ENCODE data around the gene NFIX.

Gene NFIX

GRCh38 chr19:13082192-13083007 lies 87.1 kb downstream of the NFIX start:
- TF ChIP-seq CTCF (IDR thresholded peaks at IDR 0.05; ENCODE audit: borderline replicate concordance, extremely low read depth, low read length, poor library complexity, severe bottlenecking): no peak
- TF ChIP-seq EZH2 (IDR thresholded peaks at IDR 0.05; ENCODE audit: borderline replicate concordance, low read depth, low read length, severe bottlenecking): no peak
- ATAC-seq (ENCODE audit: insufficient read depth, low read depth): no peak
- Histone ChIP-seq H3K79me2 (ENCODE audit: insufficient read depth, low read length) (no peaks in the 10 kb centered on the region), H3K4me1 (ENCODE audit: insufficient read depth, low read length) (no peaks in the 10 kb centered on the region), H3K4me2 (ENCODE audit: insufficient read depth, low read length) (no peak overlapping the region), H4K20me1 (ENCODE audit: insufficient read depth, low read length) (no peaks in the 10 kb centered on the region), H3K9ac (ENCODE audit: low read depth, low read length) (no peak overlapping the region), H3K36me3 (ENCODE audit: insufficient read depth, low read length) (no peaks in the 10 kb centered on the region), H3K27ac (ENCODE audit: low read length) (no peak overlapping the region), H3K27me3 (ENCODE audit: insufficient read depth, low read length, poor library complexity) (no peaks in the 10 kb centered on the region), H3K9me3 (ENCODE audit: insufficient read depth, low read length, severe bottlenecking) (no peaks in the 10 kb centered on the region), H2AFZ (ENCODE audit: low read depth, low read length) (no peak overlapping the region), H3K4me3 (ENCODE audit: low read depth in 1 of 2, low read length in 2 of 2) (no peak overlapping the region)
- no peak for DNase-seq

- Histone ChIP-seq H2AFZ (ENCODE audit: low read depth, low read length) (no peak overlapping the region), H3K36me3 (ENCODE audit: insufficient read depth, low read length) (no peaks in the 10 kb centered on the region), H3K27ac (ENCODE audit: low read length) (no peak overlapping the region), H3K9ac (ENCODE audit: low read depth, low read length) (no peak overlapping the region), H3K9me3 (ENCODE audit: insufficient read depth, low read length, severe bottlenecking) (no peaks in the 10 kb centered on the region), H3K4me1 (ENCODE audit: insufficient read depth, low read length) (no peaks in the 10 kb centered on the region), H4K20me1 (ENCODE audit: insufficient read depth, low read length) (no peaks in the 10 kb centered on the region), H3K4me2 (ENCODE audit: insufficient read depth, low read length) (no peak overlapping the region), H3K79me2 (ENCODE audit: insufficient read depth, low read length) (no peaks in the 10 kb centered on the region), H3K4me3 (ENCODE audit: low read depth in 1 of 2, low read length in 2 of 2) (no peak overlapping the region), H3K27me3 (ENCODE audit: insufficient read depth, low read length, poor library complexity) (no peaks in the 10 kb centered on the region)
- ATAC-seq (ENCODE audit: insufficient read depth, low read depth) (no peak), DNase-seq (no peak)
- no peak for TF ChIP-seq CTCF (IDR thresholded peaks at IDR 0.05; ENCODE audit: borderline replicate concordance, extremely low read depth, low read length, poor library complexity, severe bottlenecking)
- TF ChIP-seq EZH2 (IDR thresholded peaks at IDR 0.05; ENCODE audit: borderline replicate concordance, low read depth, low read length, severe bottlenecking): no peak
Measured at GRCh38 chr19:13083008-13083404, 87.7 kb downstream of the NFIX start.

- H3K9ac ChIP-seq (ENCODE audit: low read depth, low read length): no peak overlapping the region
- no peaks in the 10 kb centered on the region for H3K9me3 ChIP-seq (ENCODE audit: insufficient read depth, low read length, severe bottlenecking)
- no peaks in the 10 kb centered on the region for H3K36me3 ChIP-seq (ENCODE audit: insufficient read depth, low read length)
- no peaks in the 10 kb centered on the region for H3K4me1 ChIP-seq (ENCODE audit: insufficient read depth, low read length)
- DNase-seq (no peak), ATAC-seq (ENCODE audit: insufficient read depth, low read depth) (no peak)
- TF ChIP-seq CTCF (IDR thresholded peaks at IDR 0.05; ENCODE audit: borderline replicate concordance, extremely low read depth, low read length, poor library complexity, severe bottlenecking) (no peak), EZH2 (IDR thresholded peaks at IDR 0.05; ENCODE audit: borderline replicate concordance, low read depth, low read length, severe bottlenecking) (no peak)
- H3K4me2 ChIP-seq (ENCODE audit: insufficient read depth, low read length): no peak overlapping the region
- H4K20me1 ChIP-seq (ENCODE audit: insufficient read depth, low read length): no peaks in the 10 kb centered on the region
- H3K4me3 ChIP-seq (ENCODE audit: low read depth in 1 of 2, low read length in 2 of 2): no peak overlapping the region
- H3K27ac ChIP-seq (ENCODE audit: low read length): no peak overlapping the region
- no peaks in the 10 kb centered on the region for H3K27me3 ChIP-seq (ENCODE audit: insufficient read depth, low read length, poor library complexity)
- H3K79me2 ChIP-seq (ENCODE audit: insufficient read depth, low read length): no peaks in the 10 kb centered on the region
- no peak overlapping the region for H2AFZ ChIP-seq (ENCODE audit: low read depth, low read length)
Measured at GRCh38 chr19:13083627-13084026, 88.4 kb downstream of the NFIX start.
